Astrocyte (in vitro differentiated cells and primary cell): ENCODE results near the gene RNF167. TPM values are rescaled to one million over a fixed set of nuclear protein-coding genes. Genes with fewer than 3 reads are reported as not detected.

Experiments
- DNase-seq: peaks from one replicate; pipeline ENCODE4 v3.0.0-alpha.2; 2010; ENCODE audit warnings: low read depth
- FAIRE-seq: peaks from 2 replicates; lab custom pipeline; 2011; peaks lifted over from hg19 to GRCh38; lab: Jason Lieb, UNC
- H2AFZ ChIP-seq: 2 replicates; pipeline ENCODE4 v1.6.0; 2012; ENCODE audit warnings: low read depth, low read length, inconsistent platforms
- H3K27ac ChIP-seq: 2 replicates; pipeline ENCODE4 v1.5.1; 2011; ENCODE audit warnings: low read depth, low read length, inconsistent platforms
- H3K27me3 ChIP-seq: 2 replicates; pipeline ENCODE4 v1.6.0; 2011; ENCODE audit warnings: low read length, inconsistent platforms; ENCODE audit not compliant: insufficient read depth
- H3K36me3 ChIP-seq: 2 replicates; pipeline ENCODE4 v1.5.1; 2011; ENCODE audit warnings: low read length, inconsistent platforms; ENCODE audit not compliant: insufficient read depth
- H3K4me1 ChIP-seq: 2 replicates; pipeline ENCODE4 v1.5.1; 2011; ENCODE audit warnings: low read length, inconsistent platforms; ENCODE audit not compliant: insufficient read depth
- H3K4me2 ChIP-seq: 2 replicates; pipeline ENCODE4 v1.6.0; 2012; ENCODE audit warnings: low read length, inconsistent platforms
- H3K4me3 ChIP-seq: 2 replicates; pipeline ENCODE4 v1.5.1; 2011; ENCODE audit warnings: low read depth, mild to moderate bottlenecking, low read length, inconsistent platforms; ENCODE audit not compliant: insufficient read depth
- H3K79me2 ChIP-seq: 2 replicates; pipeline ENCODE4 v1.6.0; 2012; ENCODE audit warnings: mild to moderate bottlenecking, low read length, inconsistent platforms; ENCODE audit not compliant: insufficient read depth
- H3K9ac ChIP-seq: 2 replicates; pipeline ENCODE4 v1.6.0; 2012; ENCODE audit warnings: mild to moderate bottlenecking, low read length, inconsistent platforms
- H3K9me3 ChIP-seq: 2 replicates; pipeline ENCODE4 v1.5.1; 2012; ENCODE audit warnings: low read depth, mild to moderate bottlenecking, low read length, inconsistent platforms; ENCODE audit not compliant: insufficient read depth
- H4K20me1 ChIP-seq: 2 replicates; pipeline ENCODE4 v1.6.0; 2012; ENCODE audit warnings: low read length, inconsistent platforms; ENCODE audit not compliant: insufficient read depth
- H3K27ac Mint-ChIP-seq: one replicate; pipeline ENCODE4 v1.8.0; 2021; ENCODE audit warnings: mild to moderate bottlenecking, mixed read lengths; ENCODE audit not compliant: unreplicated experiment
- H3K27me3 Mint-ChIP-seq: one replicate; pipeline ENCODE4 v1.8.0; 2021; ENCODE audit warnings: low read depth, mixed read lengths; ENCODE audit not compliant: unreplicated experiment
- H3K36me3 Mint-ChIP-seq: one replicate; pipeline ENCODE4 v1.8.0; 2021; ENCODE audit warnings: low read depth, mixed read lengths; ENCODE audit not compliant: unreplicated experiment
- H3K4me1 Mint-ChIP-seq: one replicate; pipeline ENCODE4 v1.8.0; 2021; ENCODE audit warnings: low read depth, mixed read lengths; ENCODE audit not compliant: unreplicated experiment
- H3K4me3 Mint-ChIP-seq: one replicate; pipeline ENCODE4 v1.8.0; 2021; ENCODE audit warnings: mild to moderate bottlenecking, moderate library complexity, mixed read lengths; ENCODE audit not compliant: unreplicated experiment
- H3K9me3 Mint-ChIP-seq: one replicate; pipeline ENCODE4 v1.8.0; 2021; ENCODE audit warnings: mild to moderate bottlenecking, mixed read lengths; ENCODE audit not compliant: unreplicated experiment
- EZH2 ChIP-seq: IDR thresholded peaks from 2 replicates; pipeline ENCODE4 v1.6.1; 2012; ENCODE audit warnings: mild to moderate bottlenecking, low read length, inconsistent platforms; ENCODE audit not compliant: insufficient read depth
- total RNA-seq: library from RNA; stranded (reverse); gene quantifications from 2 replicates; pipeline ENCODE4 v1.2.1, GENCODE V29; 2021
- TF ChIP-seq, protein P1 (sequence below): IDR thresholded peaks from 2 replicates; pipeline ENCODE4 v1.5.1; 2011; ENCODE audit warnings: low read depth, mild to moderate bottlenecking, inconsistent platforms, low read length, moderate library complexity; ENCODE audit not compliant: insufficient read depth

Gene RNF167
- total RNA-seq, 1 donor from 2014 or later, result 89.7 TPM

DNA sequence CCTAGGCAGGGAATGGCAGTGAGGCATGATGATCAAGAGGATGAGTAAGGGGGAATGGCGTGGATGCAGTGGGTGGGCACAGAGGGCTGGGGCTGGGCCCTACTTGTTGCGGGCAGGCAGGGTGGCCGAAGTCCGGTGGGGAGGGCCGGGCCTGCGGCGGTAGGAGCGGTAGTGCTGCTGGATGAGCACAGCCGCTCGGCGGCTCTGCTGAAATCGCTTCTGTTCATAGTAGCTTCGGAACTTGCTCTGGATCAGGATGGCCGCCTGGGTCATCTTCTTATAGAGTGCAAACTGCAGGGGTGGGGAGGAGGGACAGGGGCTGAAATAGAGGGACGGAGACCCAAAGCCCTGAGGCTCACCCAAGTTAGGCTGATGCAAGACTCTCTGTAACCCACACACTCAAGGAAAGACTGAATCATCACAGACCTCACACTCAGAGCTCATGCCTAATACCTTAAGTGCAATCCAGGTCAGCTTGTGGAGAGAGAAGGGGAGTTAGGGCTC lies 29.0 kb downstream of the RNF167 start:
- Histone ChIP-seq H3K4me3 (peak overlapping the region; percentile 87), H3K4me1 (peaks cover 33% of the 10 kb centered on the region), H3K9me3 (no peaks in the 10 kb centered on the region), H3K9ac (peak overlapping the region; percentile 93), H3K36me3 (peaks cover 7% of the 10 kb centered on the region), H2AFZ (no peak overlapping the region), H4K20me1 (peaks cover 33% of the 10 kb centered on the region), H3K4me2 (peak overlapping the region; percentile 95), H3K79me2 (peaks cover 54% of the 10 kb centered on the region), H3K27me3 (no peaks in the 10 kb centered on the region), H3K27ac (peak overlapping the region; percentile 87)
- H3K9me3 Mint-ChIP-seq, result peaks cover 5% of the 10 kb centered on the region
- no peak overlapping the region for H3K4me3 Mint-ChIP-seq
- TF ChIP-seq EZH2, result no peak
- TF ChIP-seq, protein P1, sequence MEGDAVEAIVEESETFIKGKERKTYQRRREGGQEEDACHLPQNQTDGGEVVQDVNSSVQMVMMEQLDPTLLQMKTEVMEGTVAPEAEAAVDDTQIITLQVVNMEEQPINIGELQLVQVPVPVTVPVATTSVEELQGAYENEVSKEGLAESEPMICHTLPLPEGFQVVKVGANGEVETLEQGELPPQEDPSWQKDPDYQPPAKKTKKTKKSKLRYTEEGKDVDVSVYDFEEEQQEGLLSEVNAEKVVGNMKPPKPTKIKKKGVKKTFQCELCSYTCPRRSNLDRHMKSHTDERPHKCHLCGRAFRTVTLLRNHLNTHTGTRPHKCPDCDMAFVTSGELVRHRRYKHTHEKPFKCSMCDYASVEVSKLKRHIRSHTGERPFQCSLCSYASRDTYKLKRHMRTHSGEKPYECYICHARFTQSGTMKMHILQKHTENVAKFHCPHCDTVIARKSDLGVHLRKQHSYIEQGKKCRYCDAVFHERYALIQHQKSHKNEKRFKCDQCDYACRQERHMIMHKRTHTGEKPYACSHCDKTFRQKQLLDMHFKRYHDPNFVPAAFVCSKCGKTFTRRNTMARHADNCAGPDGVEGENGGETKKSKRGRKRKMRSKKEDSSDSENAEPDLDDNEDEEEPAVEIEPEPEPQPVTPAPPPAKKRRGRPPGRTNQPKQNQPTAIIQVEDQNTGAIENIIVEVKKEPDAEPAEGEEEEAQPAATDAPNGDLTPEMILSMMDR, result no peak
- no peak overlapping the region for H3K27ac Mint-ChIP-seq
- peak; percentile 5 for FAIRE-seq
- DNase-seq, result peak; percentile 97
- H3K36me3 Mint-ChIP-seq, result peaks cover 27% of the 10 kb centered on the region
- no peaks in the 10 kb centered on the region for H3K27me3 Mint-ChIP-seq
- peaks cover 29% of the 10 kb centered on the region for H3K4me1 Mint-ChIP-seq

DNA sequence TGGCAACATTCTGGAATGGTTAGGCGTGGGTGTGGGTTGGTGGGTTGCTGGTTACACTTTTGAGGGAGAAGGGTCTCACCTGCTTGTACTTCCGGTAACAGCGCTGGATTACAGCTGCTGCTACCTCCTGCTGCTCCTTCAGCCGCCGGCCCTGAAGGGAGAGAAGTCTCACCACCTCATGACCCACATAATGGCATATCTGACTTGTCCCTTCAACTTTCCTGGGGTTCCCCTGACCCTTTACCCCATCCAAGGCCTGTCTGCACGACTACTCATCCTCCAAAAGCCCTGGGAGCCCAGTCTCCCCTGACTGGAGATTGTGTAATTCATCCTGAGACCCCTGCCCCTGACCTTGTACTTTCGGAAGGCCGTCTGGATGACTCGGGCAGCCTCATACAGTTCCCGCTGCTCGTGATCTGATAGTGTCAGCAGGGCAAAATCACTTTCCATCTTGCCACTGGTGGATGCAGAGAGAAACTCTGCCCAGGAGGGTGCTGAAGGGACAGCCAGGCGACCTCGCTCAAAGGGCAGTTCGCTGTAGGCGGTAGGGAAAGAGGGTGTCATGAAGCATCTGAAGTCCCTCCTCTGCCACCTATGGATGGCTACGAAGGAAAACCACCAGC lies 29.6 kb downstream of the RNF167 start:
- Mint-ChIP-seq H3K27me3 (no peaks in the 10 kb centered on the region), H3K4me1 (peaks cover 29% of the 10 kb centered on the region), H3K4me3 (no peak overlapping the region), H3K36me3 (peaks cover 27% of the 10 kb centered on the region), H3K9me3 (peaks cover 5% of the 10 kb centered on the region), H3K27ac (no peak overlapping the region)
- FAIRE-seq (no peak), DNase-seq (peak; percentile 44)
- Histone ChIP-seq H3K4me3 (peak overlapping the region; percentile 87), H3K27ac (peak overlapping the region; percentile 87), H2AFZ (no peak overlapping the region), H3K9me3 (no peaks in the 10 kb centered on the region), H3K9ac (peak overlapping the region; percentile 93), H3K4me1 (peaks cover 33% of the 10 kb centered on the region), H3K27me3 (no peaks in the 10 kb centered on the region), H4K20me1 (peaks cover 34% of the 10 kb centered on the region), H3K36me3 (peaks cover 7% of the 10 kb centered on the region), H3K79me2 (peaks cover 54% of the 10 kb centered on the region), H3K4me2 (peak overlapping the region; percentile 95)
- TF ChIP-seq EZH2, result no peak
- TF ChIP-seq, protein P1, result no peak

DNA sequence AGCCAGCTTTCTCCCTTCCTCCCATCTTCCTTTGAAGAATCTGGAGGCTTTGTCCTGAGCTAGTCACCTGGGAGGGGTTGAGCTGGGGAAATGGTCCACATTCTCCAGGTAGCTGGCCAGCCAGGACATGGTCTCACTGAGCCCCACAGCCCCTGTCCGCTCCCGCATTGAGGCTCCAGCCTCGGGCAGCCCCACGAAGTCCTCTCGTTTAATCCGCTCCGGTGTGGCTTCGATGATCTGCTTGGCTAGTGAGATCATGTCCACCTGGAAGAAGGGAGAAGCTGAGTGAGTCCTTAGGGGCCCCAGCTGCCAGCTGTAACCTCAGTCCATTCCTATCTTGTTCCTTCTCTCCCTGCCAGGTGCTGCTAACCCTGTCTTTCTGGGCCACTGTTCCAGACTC lies 30.2 kb downstream of the RNF167 start:
- TF ChIP-seq, protein P1, result no peak
- no peak for TF ChIP-seq EZH2
- H3K4me2 ChIP-seq, result peak overlapping the region; percentile 95
- peaks cover 33% of the 10 kb centered on the region for H3K4me1 ChIP-seq
- FAIRE-seq (no peak), DNase-seq (no peak)
- Mint-ChIP-seq H3K27ac (no peak overlapping the region), H3K27me3 (no peaks in the 10 kb centered on the region), H3K4me1 (peaks cover 27% of the 10 kb centered on the region), H3K9me3 (peaks cover 3% of the 10 kb centered on the region), H3K36me3 (peaks cover 29% of the 10 kb centered on the region), H3K4me3 (no peak overlapping the region)
- H3K9ac ChIP-seq, result peak overlapping the region; percentile 93
- H3K36me3 ChIP-seq, result peaks cover 7% of the 10 kb centered on the region
- no peak overlapping the region for H2AFZ ChIP-seq
- peaks cover 50% of the 10 kb centered on the region for H3K79me2 ChIP-seq
- no peaks in the 10 kb centered on the region for H3K27me3 ChIP-seq
- peak overlapping the region; percentile 87 for H3K27ac ChIP-seq
- peaks cover 40% of the 10 kb centered on the region for H4K20me1 ChIP-seq
- H3K9me3 ChIP-seq, result no peaks in the 10 kb centered on the region
- no peak overlapping the region for H3K4me3 ChIP-seq
